Measurements from ENCODE around the gene CDON. TPM values are rescaled to one million over a fixed set of nuclear protein-coding genes. Genes with fewer than 3 reads are reported as not detected.

CDON gene
- polyA plus RNA-seq = 1 to 10 TPM; 1.3 to 7.3 (median 4.2) TPM

- H3K27ac ChIP-seq (ENCODE audit: low read depth, low read length) = no peak within 1 kb of the TSS
- WGBS, 3 donors = 0 to 1% (median 0%) methylated on average over 44 to 82 of the region's 82 CpGs
Observed at GRCh38 chr11:126062679-126063506, at the start of gene CDON. Gene CDON, minus strand, starts transcription at chr11:126062866. Its CDS starts 39,390 bp downstream, at chr11:126023476.

- WGBS, 3 donors = 82 to 87% (median 84%) methylated on average over 8 of the region's 8 CpGs
- H3K27ac ChIP-seq (ENCODE audit: low read depth, low read length) = no peak overlapping the region
Observed at GRCh38 chr11:126111458-126112116, 48.9 kb upstream of the CDON start.

- WGBS, 3 donors = 72 to 85% (median 74%) methylated on average over 9 to 10 of the region's 10 CpGs
- H3K27ac ChIP-seq (ENCODE audit: low read depth, low read length) = no peak overlapping the region
Observed at GRCh38 chr11:126109941-126110731, 47.5 kb upstream of the CDON start.

GRCh38 chr11:126106594-126107328, 44.1 kb upstream of the CDON start:
- 71 to 86% (median 75%) methylated on average over 17 of the region's 17 CpGs for WGBS, 3 donors
- H3K27ac ChIP-seq (ENCODE audit: low read depth, low read length) = no peak overlapping the region

GRCh38 chr11:126105748-126106080, 43.0 kb upstream of the CDON start:
- H3K27ac ChIP-seq (ENCODE audit: low read depth, low read length) = no peak overlapping the region
- WGBS, 3 donors = 81 to 88% (median 84%) methylated on average over 10 to 11 of the region's 11 CpGs

GRCh38 chr11:126105022-126105747, 42.5 kb upstream of the CDON start:
- 74 to 86% (median 86%) methylated on average over 14 of the region's 14 CpGs for WGBS, 3 donors
- H3K27ac ChIP-seq (ENCODE audit: low read depth, low read length) = no peak overlapping the region

GRCh38 chr11:126104420-126104819, 41.8 kb upstream of the CDON start:
- H3K27ac ChIP-seq (ENCODE audit: low read depth, low read length) = no peak overlapping the region
- 84 to 92% (median 84%) methylated on average over 6 of the region's 6 CpGs for WGBS, 3 donors

GRCh38 chr11:126103150-126103549, 40.5 kb upstream of the CDON start:
- H3K27ac ChIP-seq (ENCODE audit: low read depth, low read length) = no peak overlapping the region
- WGBS, 3 donors = 87 to 93% (median 91%) methylated on average over 5 of the region's 5 CpGs

GRCh38 chr11:126102436-126102981, 39.8 kb upstream of the CDON start:
- 23 to 52% (median 50%) methylated on average over 7 of the region's 7 CpGs for WGBS, 3 donors
- no peak overlapping the region for H3K27ac ChIP-seq (ENCODE audit: low read depth, low read length)

GRCh38 chr11:126101930-126102283, 39.2 kb upstream of the CDON start:
- no peak overlapping the region for H3K27ac ChIP-seq (ENCODE audit: low read depth, low read length)
- 47 to 88% (median 86%) methylated on average over 5 of the region's 5 CpGs for WGBS, 3 donors

- WGBS, 3 donors = 83 to 90% (median 88%) methylated on average over 11 of the region's 11 CpGs
- no peak overlapping the region for H3K27ac ChIP-seq (ENCODE audit: low read depth, low read length)
Observed at GRCh38 chr11:126101251-126101929, 38.7 kb upstream of the CDON start.

- 86 to 91% (median 89%) methylated on average over 5 of the region's 5 CpGs for WGBS, 3 donors
- no peak overlapping the region for H3K27ac ChIP-seq (ENCODE audit: low read depth, low read length)
Observed at GRCh38 chr11:126100716-126101115, 38.0 kb upstream of the CDON start.

- 80 to 85% (median 82%) methylated on average over 7 of the region's 7 CpGs for WGBS, 3 donors
Observed at GRCh38 chr11:126098204-126098769, 35.6 kb upstream of the CDON start.

GRCh38 chr11:126095745-126096144, 33.1 kb upstream of the CDON start:
- no peak overlapping the region for H3K27ac ChIP-seq (ENCODE audit: low read depth, low read length)
- 86 to 96% (median 88%) methylated on average over 4 of the region's 4 CpGs for WGBS, 3 donors

More at GRCh38 chr11:126098204-126098769, 35.6 kb upstream of the CDON start:
- no peak overlapping the region for H3K27ac ChIP-seq (ENCODE audit: low read depth, low read length)

GRCh38 chr11:126090452-126090851, 27.8 kb upstream of the CDON start:
- WGBS, 3 donors = 96 to 98% (median 97%) methylated on average over 5 of the region's 5 CpGs

GRCh38 chr11:126088999-126089398, 26.3 kb upstream of the CDON start:
- H3K27ac ChIP-seq (ENCODE audit: low read depth, low read length) = no peak overlapping the region
- 35 to 84% (median 82%) methylated on average over 1 of the region's 1 CpG for WGBS, 3 donors

More at GRCh38 chr11:126090452-126090851, 27.8 kb upstream of the CDON start:
- H3K27ac ChIP-seq (ENCODE audit: low read depth, low read length) = no peak overlapping the region

- no peak overlapping the region for H3K27ac ChIP-seq (ENCODE audit: low read depth, low read length)
- WGBS, 3 donors = 74 to 97% (median 76%) methylated on average over 5 of the region's 5 CpGs
Observed at GRCh38 chr11:126086248-126086647, 23.6 kb upstream of the CDON start.

Measured in adipose tissue (tissue), 3 donors.